ENCODE data around the gene DGKI. TPM values are rescaled to one million over a fixed set of nuclear protein-coding genes. Genes with fewer than 3 reads are reported as not detected.
"Not testable (repeated sequence)": the region's sequence is repeated elsewhere in the genome, so short reads cannot be mapped to it uniquely, and the experiment has no call there.

The DGKI gene
- total and polyA plus RNA-seq, 2 donors (not counting 1 experiment from before 2014, with no cell fraction given) = 0.74 to 2.1 TPM

GRCh38 chr7:137453356-137453755 lies 393.4 kb downstream of the DGKI start:
- H3K9me3 ChIP-seq (ENCODE audit: control insufficient read depth, insufficient read depth, low read depth, low read length) = no peaks in the 10 kb centered on the region
- peak overlapping the region; percentile 48 for H2AFZ ChIP-seq (ENCODE audit: low read length)
- no peaks in the 10 kb centered on the region for H4K20me1 ChIP-seq (ENCODE audit: control insufficient read depth, extremely low read depth, insufficient read depth, low read length)
- no peaks in the 10 kb centered on the region for H3K79me2 ChIP-seq (ENCODE audit: control insufficient read depth, insufficient read depth, low read length)
- TF ChIP-seq EZH2 (IDR thresholded peaks at IDR 0.05; ENCODE audit: low read length, missing control alignments) (no peak), CTCF (conservative IDR thresholded peaks at IDR 0.05 in 1 of 2, IDR thresholded peaks at IDR 0.05 in 1 of 2; ENCODE audit: low read depth in 1 of 2, low read length in 2 of 2) (no peak)
- H3K27ac ChIP-seq (ENCODE audit: insufficient read depth, low read length) = no peak overlapping the region
- no peak overlapping the region for H3K9ac ChIP-seq (ENCODE audit: insufficient read depth, low read length)
- peaks cover 2% of the 10 kb centered on the region for H3K4me1 ChIP-seq (ENCODE audit: control insufficient read depth, extremely low read depth, insufficient read depth, low read length)
- no peak for DNase-seq (ENCODE audit: low read depth in 2 of 2)
- no peak overlapping the region for H3K4me2 ChIP-seq (ENCODE audit: extremely low read depth, insufficient read depth, low read length)
- H3K27me3 ChIP-seq (ENCODE audit: control insufficient read depth, insufficient read depth, low read length) = no peaks in the 10 kb centered on the region
- H3K4me3 ChIP-seq (replicated peaks in 1 of 4; ENCODE audit: control extremely low read depth in 1 of 4, insufficient read depth in 1 of 4, low read depth in 3 of 4, low read length in 4 of 4) = peak overlapping the region in 1 of 4 experiments; percentile 41
- H3K36me3 ChIP-seq (ENCODE audit: control insufficient read depth, insufficient read depth, low read length) = no peaks in the 10 kb centered on the region

GRCh38 chr7:137449016-137449415 lies 397.8 kb downstream of the DGKI start:
- Histone ChIP-seq H3K79me2 (ENCODE audit: control insufficient read depth, insufficient read depth, low read length) (no peaks in the 10 kb centered on the region), H3K4me1 (ENCODE audit: control insufficient read depth, extremely low read depth, insufficient read depth, low read length) (no peaks in the 10 kb centered on the region), H3K27ac (ENCODE audit: insufficient read depth, low read length) (no peak overlapping the region), H3K36me3 (ENCODE audit: control insufficient read depth, insufficient read depth, low read length) (no peaks in the 10 kb centered on the region), H3K9ac (ENCODE audit: insufficient read depth, low read length) (no peak overlapping the region), H3K9me3 (ENCODE audit: control insufficient read depth, insufficient read depth, low read depth, low read length) (no peaks in the 10 kb centered on the region), H2AFZ (ENCODE audit: low read length) (no peak overlapping the region), H3K4me3 (replicated peaks in 1 of 4; ENCODE audit: control extremely low read depth in 1 of 4, insufficient read depth in 1 of 4, low read depth in 3 of 4, low read length in 4 of 4) (no peak overlapping the region), H4K20me1 (ENCODE audit: control insufficient read depth, extremely low read depth, insufficient read depth, low read length) (no peaks in the 10 kb centered on the region), H3K4me2 (ENCODE audit: extremely low read depth, insufficient read depth, low read length) (no peak overlapping the region), H3K27me3 (ENCODE audit: control insufficient read depth, insufficient read depth, low read length) (no peaks in the 10 kb centered on the region)
- peak in 1 of 2 donors; percentile 41 for DNase-seq (ENCODE audit: low read depth in 2 of 2)
- TF ChIP-seq EZH2 (IDR thresholded peaks at IDR 0.05; ENCODE audit: low read length, missing control alignments) (no peak), CTCF (conservative IDR thresholded peaks at IDR 0.05 in 1 of 2, IDR thresholded peaks at IDR 0.05 in 1 of 2; ENCODE audit: low read depth in 1 of 2, low read length in 2 of 2) (no peak)

GRCh38 chr7:137448572-137448971 lies 398.2 kb downstream of the DGKI start:
- not testable (repeated sequence) for H3K36me3 ChIP-seq (ENCODE audit: control insufficient read depth, insufficient read depth, low read length); H3K4me1 ChIP-seq (ENCODE audit: control insufficient read depth, extremely low read depth, insufficient read depth, low read length); H3K27me3 ChIP-seq (ENCODE audit: control insufficient read depth, insufficient read depth, low read length)

More at GRCh38 chr7:137448572-137448971, 398.2 kb downstream of the DGKI start:
- H3K9me3 ChIP-seq (ENCODE audit: control insufficient read depth, insufficient read depth, low read depth, low read length); H3K4me2 ChIP-seq (ENCODE audit: extremely low read depth, insufficient read depth, low read length); H3K4me3 ChIP-seq (replicated peaks in 1 of 4; ENCODE audit: control extremely low read depth in 1 of 4, insufficient read depth in 1 of 4, low read depth in 3 of 4, low read length in 4 of 4); H4K20me1 ChIP-seq (ENCODE audit: control insufficient read depth, extremely low read depth, insufficient read depth, low read length); DNase-seq (ENCODE audit: low read depth in 2 of 2); H2AFZ ChIP-seq (ENCODE audit: low read length); H3K27ac ChIP-seq (ENCODE audit: insufficient read depth, low read length); H3K9ac ChIP-seq (ENCODE audit: insufficient read depth, low read length); H3K79me2 ChIP-seq (ENCODE audit: control insufficient read depth, insufficient read depth, low read length): not testable (repeated sequence)
